CD4-positive, alpha-beta T cell treated with Interleukin-4 for 4 hours (primary cell): ENCODE data around the gene C19orf85.
"Not testable (repeated sequence)": the region's sequence is repeated elsewhere in the genome, so short reads cannot be mapped to it uniquely, and the experiment has no call there.

Experiments
- DNase-seq: peaks from one replicate; pipeline ENCODE4 v3.0.0-alpha.2; 2020

Gene C19orf85

DNA sequence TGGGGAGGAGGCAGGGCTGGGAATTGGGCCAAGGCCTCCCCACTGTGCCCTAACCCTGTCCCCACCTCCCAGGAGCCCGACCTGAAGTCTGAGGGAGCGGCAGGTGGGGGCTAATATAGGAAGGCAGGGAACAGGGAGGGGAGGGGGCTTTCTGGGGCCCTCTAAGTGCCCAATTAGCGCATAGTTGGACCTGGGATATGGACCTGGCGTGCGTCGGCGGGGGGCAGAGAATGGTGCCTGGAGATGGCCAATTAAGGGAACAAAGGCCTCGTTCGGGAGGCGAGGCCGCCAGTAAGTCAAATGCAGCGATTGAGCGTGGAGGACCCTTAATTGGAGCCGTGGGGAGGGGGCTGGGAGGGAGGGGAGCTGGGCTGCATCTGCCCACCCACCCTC is at the start of gene C19orf85:
Gene C19orf85, minus strand, starts transcription at position 90 of the 393 bp plus-strand sequence. CDS start 197 bp downstream, outside the sequence.
- DNase-seq = no peak

DNA sequence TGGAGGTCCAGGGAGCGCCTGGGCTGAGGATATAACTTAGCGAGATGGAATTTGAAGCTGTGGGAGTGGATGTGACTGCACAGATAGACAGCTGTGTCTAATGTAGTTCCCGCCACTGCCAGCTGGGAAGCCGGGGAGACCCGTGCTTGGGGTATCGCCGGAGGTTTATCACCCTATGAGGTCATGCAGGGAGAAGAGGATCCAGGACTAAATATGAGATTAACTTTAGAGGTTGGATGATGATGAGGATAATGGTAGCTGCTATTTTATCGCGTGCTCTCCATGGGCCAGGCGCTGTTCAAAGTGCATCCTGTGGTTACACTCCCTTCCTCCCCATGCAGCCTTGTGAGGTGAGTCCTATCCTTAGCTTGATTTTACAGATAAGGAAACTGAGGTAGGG is 43.6 kb upstream of the C19orf85 start:
- DNase-seq = no peak

DNA sequence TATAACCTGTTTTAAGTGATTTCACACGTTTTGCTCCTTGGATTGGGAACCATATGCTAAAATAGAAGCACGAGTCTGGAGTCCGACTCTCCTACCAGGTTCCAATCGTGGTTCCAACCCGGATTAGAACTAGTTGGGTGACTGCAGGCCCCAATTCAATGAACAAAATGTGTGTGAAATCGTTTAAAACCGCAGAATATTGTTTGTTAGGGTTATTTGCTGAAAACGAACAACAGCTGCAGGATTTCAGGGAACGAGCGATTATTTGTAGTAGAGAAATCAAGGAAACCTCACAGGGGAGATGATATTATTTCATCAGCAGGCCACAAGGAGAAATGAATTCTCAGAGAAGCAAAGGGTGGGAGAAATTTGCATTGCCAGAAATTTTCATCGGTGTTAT is 40.4 kb upstream of the C19orf85 start:
- no peak for DNase-seq

DNA sequence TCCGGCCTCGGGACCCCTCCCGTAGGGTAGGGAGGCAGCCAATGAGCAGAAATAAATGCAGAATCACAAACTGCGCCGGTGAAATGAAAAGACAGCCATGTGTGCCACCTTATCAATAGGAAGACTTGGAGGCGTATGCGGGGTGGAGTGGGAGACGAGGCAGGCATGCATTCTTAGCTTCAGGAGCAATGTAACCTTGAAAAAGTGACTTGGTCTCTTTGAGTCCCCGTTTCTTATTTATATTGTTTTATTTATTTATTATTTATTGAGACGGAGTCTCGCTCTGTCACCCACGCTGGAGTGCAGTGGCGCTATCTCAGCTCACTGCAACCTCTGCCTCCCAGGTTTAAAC is 39.7 kb upstream of the C19orf85 start:
- no peak for DNase-seq

DNA sequence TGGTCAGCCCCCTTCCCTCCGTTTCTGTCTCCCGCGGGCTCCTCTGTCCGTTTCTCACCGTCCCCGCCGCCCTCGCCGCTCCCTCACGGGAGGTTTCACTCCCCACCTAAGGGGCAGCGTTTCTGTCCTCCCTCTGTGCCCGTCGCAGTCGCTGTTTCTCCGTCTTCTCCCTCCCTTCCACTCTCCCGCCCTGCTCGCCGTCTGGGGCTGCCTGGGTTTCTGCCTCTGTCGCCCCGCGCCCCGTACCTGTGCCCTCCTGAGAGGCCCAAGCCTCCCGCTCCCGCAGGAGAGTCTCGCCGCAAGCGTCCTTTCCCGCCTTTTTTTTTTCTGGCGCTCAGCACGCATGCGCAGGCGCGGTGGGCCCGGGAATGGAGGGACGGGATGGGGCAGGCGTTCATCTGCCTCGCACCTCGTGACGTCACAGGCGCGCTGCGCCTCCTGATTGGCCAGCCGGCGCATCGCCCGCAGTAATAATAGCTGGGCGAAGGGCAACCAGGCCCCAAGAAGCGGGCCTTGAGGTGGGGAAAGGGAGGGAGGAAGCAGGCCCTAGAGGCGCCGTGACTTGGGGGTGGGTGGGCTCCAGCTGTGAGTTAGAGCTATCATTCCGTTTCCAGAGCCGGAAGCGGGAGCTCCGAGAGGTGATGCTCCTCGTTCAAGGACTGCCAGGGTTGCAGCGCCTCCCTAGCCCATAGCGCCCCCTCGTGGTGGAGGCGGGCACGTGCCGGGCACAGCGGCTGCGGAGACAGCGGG is 39.1 kb upstream of the C19orf85 start:
- DNase-seq = peak; percentile 88

DNA sequence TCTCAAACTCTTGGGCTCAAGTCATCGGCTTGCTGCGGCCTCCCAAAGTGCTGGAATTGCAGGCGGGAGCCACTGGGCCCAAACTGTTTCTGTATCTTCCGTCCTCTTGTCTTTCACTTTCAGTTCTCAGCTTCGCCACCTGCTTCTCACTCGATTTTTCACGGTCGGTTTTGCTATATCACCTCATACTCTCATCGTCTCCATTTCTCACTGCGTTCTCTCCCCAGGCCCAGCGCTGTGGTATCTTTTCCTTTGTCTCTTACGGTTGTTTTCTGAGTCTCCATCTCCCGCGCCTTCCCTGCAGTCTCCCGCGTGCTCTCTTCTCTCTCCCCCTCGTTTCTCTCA is 38.6 kb upstream of the C19orf85 start:
- DNase-seq = no peak

DNA sequence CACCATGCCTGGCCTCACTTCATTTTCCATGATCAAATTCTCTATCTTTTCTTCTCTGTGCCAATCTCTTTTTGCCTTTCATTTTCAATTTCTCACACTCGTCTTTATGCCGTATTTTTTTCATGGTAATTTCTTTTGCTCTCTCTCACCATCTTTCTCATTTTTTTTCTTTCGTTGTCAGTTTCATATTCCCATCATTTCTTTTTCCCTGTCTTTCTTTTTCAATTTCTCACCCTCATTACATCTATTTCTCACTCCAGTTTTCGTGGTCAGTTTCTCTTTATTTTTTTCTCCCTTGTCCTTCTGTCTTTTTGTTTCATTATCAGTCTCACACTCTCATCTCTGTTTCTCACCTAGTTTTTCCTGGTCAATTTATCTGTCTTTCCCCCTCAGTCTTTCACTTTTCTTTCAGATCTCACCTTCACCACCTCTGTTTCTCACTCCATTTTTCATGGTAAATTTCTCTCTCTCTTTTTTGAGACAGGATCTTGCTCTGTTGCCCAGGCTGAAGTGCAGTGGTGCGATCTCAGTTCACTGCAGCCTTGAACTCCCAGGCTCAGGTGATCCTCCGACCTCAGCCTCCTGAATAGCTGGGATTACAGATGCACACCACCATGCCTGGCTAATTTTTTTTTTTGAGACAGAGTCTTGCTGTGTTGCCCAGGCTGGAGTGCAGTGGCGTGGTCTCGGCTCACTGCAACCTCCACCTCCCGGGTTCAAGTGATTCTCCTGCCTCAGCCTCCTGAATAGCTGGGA is 37.8 kb upstream of the C19orf85 start:
- no peak for DNase-seq

DNA sequence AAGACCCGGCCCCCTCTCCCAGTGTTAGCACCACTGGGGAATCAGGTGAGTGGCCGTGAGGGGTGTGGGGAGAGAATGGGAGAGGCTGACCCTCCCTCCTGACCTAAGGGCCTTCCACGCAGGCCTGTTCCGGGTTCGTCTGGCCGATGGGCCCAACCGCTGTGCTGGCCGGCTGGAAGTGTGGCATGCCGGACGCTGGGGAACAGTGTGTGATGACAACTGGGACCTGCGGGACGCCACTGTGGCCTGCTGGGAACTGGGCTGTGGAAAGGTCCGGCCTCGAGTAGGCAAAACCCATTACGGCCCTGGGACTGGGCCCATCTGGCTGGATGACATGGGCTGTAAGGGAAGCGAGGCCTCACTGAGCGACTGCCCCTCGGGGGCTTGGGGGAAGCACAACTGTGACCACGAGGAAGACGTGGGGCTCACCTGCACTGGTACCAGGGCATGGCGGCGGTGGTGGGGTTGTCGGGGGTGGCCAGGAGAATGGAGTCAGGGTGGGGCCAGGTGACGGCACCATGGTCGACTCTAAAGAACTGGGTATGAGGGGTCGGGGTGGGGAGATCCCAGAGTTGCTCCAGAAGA is 35.9 kb upstream of the C19orf85 start:
- DNase-seq = no peak

DNA sequence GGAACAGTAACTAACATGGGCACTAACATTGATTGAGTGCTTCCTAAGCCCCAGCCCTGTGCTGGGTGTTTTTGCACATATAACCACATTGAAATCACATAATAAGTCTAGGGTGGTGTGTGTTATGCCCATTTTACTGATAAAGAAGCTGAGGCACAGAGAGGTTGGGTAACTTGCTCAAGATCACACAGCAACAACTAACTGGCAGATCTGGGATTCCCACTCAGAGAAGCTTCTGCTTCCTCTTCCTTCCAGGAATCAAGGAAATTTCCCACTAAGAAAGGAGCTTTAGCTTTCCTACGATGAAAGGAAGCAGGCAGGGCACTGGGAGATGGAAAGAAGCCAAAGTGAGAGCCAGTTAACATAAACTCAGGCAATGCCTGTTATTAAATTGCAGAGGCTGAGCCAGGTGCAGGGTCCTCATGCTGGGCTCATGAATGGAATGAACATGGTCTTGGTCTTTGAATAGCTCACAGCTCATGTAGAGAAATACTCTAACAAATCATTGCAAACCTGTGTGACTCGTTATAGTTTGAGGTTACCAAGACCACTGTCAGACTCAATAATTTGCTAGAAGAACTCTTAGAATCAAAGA is 33.8 kb upstream of the C19orf85 start:
- no peak for DNase-seq

DNA sequence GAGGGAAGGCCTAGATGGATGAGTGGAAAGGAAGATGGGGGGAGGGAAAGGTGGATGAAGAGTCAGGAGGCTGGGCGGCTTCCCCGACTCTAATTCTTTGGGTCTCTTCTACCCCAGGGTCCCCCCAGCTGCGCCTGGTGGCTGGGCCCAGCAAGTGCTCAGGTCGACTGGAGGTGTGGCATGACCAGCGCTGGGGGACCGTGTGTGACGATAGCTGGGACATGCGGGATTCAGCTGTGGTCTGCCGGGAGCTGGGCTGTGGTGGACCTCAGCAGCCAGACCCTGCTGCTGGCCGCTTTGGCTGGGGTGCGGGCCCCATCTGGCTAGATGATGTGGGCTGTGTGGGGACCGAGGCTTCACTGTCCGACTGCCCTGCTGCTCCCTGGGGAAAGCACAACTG is 33.2 kb upstream of the C19orf85 start:
- no peak for DNase-seq

DNA sequence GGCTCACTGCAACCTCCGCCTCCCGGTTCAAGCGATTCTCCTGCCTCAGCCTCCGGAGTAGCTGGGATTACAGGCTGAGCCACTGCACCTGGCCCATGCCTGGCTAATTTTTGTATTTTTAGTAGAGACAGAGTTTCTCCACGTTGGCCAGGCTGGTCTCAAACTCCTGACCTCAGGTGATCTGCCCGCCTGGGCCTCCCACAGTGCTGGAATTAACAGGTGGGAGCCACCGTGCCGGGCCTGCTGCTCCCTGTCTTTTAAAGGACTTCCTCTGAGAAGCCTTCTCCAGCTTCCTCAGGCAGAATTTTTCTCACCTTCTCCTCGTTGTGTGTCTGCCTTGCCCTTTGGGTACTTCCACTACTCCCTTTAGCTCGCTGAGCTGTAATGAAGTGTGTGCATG is 32.3 kb upstream of the C19orf85 start:
- DNase-seq = not testable (repeated sequence)

DNA sequence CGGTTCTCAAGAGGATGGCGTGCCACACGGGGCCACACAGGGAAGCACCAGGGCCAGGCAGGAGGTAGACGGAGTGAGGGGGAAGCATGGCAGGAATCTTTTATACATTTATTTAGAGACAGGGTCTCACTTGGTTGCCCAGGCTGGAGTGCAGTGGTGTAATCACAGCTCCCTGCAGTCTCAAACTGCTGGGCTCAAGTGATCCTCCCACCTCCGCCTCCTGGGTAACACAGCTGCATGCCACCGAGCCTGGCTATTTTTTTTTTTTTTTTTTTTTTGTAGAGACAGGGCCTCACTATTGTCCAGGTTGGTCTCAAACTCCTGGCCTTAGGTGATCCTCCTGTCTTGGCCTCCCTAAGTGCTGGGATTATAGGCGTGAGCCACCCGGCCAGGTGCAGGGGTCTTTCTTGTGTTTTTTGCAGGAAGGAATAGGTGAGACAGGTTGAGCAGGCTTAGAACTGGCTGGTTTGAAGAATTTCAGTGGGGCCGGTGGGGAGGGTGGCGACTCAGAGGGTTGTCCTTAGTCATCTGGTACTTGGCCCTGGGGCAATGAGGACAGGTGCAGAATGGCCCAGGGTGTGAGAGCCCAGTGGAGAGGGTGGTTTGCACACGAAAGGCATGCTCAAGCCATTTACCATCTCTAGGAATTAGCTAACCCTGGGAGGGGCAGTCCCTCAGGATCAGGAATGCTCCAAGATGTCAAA is 31.2 kb upstream of the C19orf85 start:
- DNase-seq = no peak

DNA sequence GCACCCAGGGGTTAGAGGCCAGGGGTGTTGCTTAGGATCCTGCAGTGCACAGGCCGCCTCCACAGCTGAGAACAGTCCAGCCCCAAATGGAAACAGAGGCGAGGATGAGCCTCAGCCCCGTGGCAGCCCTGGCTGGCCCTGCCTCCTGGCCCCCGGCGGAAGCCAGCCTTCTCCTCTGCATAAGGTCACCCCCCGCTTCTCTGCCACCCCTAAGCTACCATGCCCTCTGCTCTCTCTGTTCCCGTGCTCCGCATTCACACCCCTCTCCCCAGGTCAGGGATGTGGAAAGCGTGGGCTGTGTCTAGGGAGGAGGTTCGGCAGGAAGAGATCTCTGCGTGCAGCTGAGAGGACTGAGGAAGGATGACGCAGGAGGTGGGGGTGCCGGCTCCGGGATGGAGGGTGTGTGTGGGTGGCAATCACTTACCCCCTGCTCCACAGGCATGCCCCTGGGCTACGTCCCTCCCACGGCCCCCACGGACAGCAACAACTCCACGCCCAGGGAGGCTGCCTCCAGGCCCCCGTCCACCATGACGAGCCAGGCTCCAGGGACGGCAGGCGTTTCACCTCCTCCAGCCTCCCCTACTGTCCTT is 29.7 kb upstream of the C19orf85 start:
- DNase-seq = no peak

DNA sequence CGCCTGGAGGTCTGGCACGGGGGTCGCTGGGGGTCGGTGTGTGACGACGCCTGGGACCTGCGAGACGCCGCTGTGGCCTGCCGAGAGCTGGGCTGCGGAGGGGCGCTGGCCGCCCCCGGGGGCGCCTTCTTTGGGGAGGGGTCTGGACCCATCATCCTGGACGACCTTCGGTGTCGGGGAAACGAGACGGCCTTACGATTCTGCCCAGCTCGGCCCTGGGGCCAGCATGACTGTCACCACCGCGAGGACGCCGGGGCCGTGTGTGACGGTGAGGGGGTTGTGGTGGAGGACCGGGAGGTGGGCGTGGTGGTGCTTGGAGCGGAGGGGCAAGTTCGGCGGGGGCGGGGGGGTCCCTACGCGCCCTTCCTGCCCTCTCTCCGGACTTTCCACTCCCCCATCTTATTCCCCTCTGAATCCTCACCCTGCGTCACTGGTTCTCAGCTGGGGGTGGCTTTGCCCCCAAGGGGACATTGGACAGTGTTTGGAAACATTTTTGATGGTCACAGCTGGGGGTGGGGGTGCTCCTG is 29.2 kb upstream of the C19orf85 start:
- no peak for DNase-seq

DNA sequence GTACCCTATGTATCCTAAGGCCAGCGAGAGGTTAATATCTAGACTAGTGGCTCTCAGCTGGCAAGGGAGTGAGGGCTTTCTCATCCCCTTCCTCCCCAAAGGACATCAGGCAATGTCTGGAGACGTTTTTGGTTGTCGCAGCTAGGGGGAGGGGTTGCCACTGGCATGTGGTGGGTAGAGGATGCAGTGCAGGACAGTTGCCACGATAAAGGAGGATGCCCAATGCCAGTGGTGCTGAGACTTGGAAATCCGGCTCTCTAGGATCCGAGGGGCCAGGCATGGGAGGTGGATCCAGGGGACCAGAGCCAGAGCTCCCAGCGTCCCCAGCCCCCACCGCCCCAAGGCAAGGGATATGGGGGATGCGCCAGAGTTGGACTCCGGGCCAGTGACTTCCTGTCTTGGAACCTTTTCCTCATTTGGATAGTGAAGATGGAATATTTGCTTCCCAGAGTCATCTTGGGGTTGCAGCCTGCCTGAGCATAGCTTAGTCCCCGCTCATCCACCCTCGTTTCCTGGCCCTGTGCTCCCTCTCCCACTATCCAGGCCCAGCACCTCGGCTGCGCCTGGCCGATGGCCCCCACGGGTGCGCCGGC is 28.6 kb upstream of the C19orf85 start:
- no peak for DNase-seq

DNA sequence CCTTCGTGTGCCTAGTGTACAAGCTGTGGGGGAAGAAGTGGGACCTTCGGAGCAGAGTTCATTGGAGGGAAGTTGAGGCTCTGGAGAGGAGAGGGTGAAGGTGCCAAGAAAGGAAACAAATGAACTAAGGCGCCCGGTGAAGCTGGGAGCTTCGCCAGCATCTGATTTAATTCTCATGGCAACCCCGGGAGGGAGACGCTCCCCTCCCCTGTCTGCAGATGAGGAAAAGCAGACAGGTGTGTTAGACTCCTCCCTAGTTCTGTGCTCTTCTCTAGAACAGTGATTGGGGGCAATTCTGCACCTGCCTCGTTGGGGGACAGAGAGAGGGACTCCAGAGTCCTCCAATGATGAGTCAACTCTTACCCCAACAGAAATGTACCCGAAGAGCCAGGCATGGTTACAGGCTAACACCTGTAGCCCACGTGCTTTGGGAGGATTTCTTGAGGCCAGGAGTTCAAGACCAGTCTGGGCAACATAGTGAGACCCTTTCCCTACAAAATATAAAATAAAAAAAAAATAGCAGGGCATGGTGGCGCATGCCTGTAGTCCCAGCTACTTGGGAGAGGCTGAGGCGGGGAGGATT is 27.9 kb upstream of the C19orf85 start:
- DNase-seq = no peak

DNA sequence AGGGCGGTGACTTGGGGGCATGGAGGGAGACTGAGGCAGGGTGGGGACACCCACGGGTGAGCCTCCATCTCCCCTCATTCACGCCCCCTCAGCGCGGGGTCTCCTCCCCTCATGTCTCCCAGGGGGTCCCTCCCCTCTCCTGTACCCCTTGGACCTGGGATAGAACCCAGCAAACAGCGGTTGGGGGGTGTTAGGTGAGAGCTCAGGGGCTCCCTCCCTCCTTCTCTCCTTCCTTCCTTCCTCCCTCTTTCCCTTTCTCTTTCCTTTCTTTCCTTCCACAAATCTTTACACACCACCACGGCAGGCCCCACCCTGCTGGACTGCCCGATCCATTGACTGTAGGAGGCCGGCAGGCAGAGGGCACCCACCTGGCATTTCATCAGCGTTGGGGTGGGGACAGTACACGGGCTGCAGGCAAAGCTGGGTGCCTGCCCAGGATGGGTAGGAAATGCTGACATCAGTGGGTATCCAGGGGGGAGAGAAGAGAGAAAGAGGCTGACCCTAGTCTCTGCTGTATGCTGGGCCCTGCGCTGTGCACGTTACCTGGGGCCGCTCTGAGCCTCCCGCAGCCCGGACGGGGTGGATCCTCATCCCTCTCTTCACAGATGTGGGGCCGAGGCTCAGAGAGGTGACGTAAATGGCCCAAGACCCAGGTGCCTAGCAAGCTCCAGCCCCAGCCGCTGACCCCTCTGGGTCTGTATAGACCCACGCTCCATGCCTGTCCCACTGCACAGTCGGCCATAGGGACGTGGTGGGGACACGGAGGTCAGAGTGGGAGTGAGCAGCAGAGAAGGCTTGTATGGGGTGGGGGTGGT is 27.2 kb upstream of the C19orf85 start:
- DNase-seq = no peak

DNA sequence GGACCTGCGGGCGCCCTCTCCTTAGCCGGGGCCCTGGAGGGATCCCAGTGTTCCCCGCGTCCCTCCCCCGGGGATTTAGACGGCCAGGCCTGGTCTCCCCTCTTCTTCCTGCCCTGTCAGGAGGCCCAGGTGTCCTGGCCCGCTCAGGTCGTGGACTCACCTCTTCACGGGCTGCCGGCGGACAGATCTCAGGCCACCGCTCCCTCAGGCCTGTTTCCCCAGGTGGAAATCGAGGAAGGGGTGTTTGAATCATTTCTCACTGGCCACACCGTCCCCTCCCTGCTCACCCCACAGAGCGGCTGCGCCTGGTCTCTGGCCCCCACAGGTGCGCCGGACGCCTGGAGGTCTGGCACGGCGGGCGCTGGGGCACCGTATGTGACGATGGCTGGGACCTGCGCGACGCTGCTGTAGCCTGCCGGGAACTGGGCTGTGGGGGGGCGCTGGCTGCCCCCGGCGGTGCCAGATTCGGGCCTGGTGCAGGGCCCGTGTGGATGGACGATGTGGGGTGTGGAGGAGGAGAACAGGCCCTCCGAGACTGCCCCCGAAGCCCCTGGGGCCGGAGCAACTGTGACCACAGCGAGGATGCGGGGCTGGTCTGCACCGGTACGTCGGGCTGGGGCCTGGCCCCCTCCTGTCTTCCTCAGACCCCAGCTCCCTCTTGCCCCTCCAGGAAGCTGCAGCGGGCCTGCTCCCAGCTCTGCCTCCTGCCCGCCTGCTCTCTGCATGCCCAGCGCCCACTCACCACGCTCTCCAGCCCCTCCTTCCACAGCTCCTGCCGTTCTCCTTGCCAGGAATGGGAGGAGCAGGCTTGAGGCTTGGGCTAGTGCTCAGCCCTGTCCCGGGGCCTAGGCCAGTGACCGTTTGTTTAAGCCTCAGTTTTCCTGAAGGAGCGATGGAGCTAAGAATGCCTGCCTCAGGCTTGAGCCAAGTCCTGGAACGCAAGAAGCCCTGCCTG is 26.2 kb upstream of the C19orf85 start:
- DNase-seq = no peak

DNA sequence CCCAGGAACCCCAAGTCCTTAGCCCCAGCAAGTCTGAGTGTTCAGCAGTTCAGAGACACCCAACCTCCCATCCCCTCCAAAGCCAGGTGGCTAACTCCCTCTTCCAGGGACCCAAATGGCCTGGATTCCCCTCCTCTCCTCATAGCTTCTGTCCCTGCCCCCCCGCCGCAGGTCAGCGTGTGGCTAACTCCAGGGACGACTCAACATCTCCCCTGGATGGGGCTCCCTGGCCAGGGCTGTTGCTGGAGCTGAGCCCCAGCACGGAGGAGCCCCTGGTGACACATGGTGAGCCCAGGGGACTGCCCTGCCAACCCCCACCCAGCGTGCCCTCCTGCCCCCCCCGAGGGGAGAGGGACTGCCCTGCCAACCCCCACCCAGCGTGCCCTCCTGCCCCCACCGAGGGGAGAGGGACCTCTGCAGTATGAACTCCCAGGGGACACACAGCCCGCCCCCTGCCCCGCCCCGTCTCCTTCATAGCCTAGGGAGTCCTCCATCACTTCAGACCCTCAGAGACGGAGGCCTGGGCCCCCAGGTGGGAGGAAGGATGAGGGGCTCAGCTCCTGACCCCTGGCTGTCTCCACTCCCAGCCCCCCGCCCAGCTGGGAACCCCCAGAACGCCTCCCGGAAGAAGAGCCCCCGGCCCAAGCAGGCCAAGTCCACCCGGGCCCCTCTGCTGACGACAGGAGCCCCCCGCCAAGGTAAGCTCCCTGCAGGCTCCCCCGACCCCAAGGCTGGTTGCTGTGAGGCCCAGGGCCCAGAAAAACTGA is 25.3 kb upstream of the C19orf85 start:
- DNase-seq = no peak
